ENCODE measurements around the gene IRAK4. TPM values are rescaled to one million over a fixed set of nuclear protein-coding genes. Genes with fewer than 3 reads are reported as not detected.

IRAK4 gene
- total RNA-seq, 1 experiment from 2014 or later: 17.5 TPM

DNA sequence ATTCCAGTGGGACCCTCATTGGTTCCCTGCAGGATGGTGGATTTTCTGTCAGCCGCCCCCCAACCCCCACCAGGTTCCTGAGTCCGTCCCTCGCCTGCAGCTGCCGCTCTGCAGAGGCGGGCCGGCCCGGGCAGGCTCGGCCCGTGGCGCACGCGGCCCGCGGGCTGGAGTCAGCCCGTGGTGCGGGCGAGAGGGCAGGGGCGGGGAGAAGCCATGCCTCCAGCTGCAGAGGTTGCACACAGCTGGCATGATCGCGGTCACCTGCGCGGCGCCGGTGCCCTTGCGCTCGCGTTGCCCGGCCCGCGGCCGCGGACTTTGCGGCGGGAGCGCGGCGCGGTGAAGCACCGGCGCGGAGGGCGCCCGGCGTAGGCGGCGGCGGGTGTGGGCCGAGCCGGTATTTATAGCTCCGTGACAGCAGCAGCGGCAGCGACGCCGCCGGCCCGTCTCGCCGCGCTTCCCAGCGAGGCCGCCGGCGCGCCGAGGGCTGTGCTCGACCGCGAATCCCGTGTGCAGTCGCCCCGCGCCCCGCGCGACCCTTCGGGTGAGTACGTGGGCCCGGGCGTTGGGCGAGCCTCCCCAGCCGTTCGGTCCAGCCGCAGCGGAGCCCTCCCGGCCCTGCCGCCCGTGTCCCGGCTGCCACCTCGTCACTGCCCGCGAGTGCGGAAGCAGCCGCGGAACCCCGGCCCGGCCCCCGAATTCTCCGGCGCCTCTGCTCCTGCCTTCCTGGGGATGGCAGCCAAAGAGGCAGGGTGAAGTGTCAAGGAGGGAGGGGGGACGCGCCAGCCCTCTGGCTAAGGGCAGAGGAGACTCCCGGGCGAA is 77.1 kb downstream of the IRAK4 start, which contains the start of gene TMEM117:
Gene TMEM117 (plus strand): TSS at position 426 of the 819 bp plus-strand sequence.
- peak; percentile 72 for DNase-seq (ENCODE audit: low read depth)

DNA sequence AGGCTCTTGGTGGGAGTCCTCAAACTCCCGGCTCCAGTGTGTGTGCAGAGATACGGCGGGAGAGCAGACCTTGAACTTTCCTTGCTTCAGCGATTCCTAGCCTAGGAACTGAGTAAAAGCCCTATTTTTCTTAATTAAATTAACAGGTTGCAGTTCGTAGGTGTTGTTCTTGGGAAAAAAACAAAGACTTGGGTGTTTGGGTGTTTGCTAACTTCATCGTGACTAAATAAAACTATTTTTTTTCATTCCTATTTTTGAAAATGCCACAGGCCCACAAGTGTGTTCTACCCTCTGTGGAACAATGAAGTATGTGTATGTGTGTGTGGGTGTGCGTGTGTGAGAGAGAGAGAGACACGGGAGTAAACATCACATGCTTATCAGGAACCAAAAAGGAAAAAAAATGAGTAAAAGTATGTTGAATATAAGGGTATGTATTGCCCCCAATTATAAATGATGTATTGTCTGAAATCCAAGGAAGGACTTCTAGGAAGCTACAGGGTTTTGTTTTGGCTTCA is 77.8 kb downstream of the IRAK4 start:
- DNase-seq (ENCODE audit: low read depth): no peak

Other genes with a start within 250 kb of the IRAK4 start
- gene ADAMTS20, start 206.7 kb upstream of the IRAK4 start, total RNA-seq (2014; rRNA removed; shearing (Covaris generic)): 0.51 TPM in 1 of 2 replicates, not detected in the other
- 22.0 and 22.9 TPM in 2 replicates for gene PUS7L, start 161 bp upstream of the IRAK4 start, total RNA-seq (2014; rRNA removed; shearing (Covaris generic))
- gene TWF1, start 47.4 kb downstream of the IRAK4 start, total RNA-seq (2014; rRNA removed; shearing (Covaris generic)): 179 and 202 TPM in 2 replicates
- 2.3 and 3.6 TPM in 2 replicates for gene TMEM117, start 77.1 kb downstream of the IRAK4 start, total RNA-seq (2014; rRNA removed; shearing (Covaris generic))